Effector memory CD8-positive, alpha-beta T cell (primary cell): ENCODE data around the gene DDA1.

Source experiments
- ATAC-seq: fragments of 150-1000 bp; cut with Tn5 transposase; replicated peaks from 2 replicates; pipeline ENCODE4 v1.10.0; 2021; ENCODE audit warnings: mild to moderate bottlenecking, moderate library complexity
- DNase-seq, 3 experiments: peaks; one replicate each; pipeline ENCODE4 v3.0.0; 2021
- H3K27ac Mint-ChIP-seq, 2 donors: one replicate each; pipeline ENCODE4 v1.8.0; 2022; ENCODE audit warnings: mild to moderate bottlenecking in 2 of 2, mixed read lengths in 2 of 2, moderate library complexity in 2 of 2
- H3K27me3 Mint-ChIP-seq, 2 donors: one replicate each; pipeline ENCODE4 v1.8.0; 2022; ENCODE audit warnings: mixed read lengths in 2 of 2
- H3K36me3 Mint-ChIP-seq: one replicate; pipeline ENCODE4 v1.8.0; 2022; ENCODE audit warnings: mild to moderate bottlenecking, moderate library complexity, mixed read lengths; ENCODE audit not compliant: insufficient read depth
- H3K4me1 Mint-ChIP-seq, 2 donors: one replicate each; pipeline ENCODE4 v1.8.0; 2022; ENCODE audit warnings: low read depth in 2 of 2, mixed read lengths in 2 of 2
- H3K4me3 Mint-ChIP-seq, 2 donors: one replicate each; pipeline ENCODE4 v1.8.0; 2022; ENCODE audit warnings: mild to moderate bottlenecking in 2 of 2, mixed read lengths in 2 of 2, moderate library complexity in 2 of 2
- H3K9me3 Mint-ChIP-seq, 2 donors: one replicate each; pipeline ENCODE4 v1.8.0; 2022; ENCODE audit warnings: mixed read lengths in 2 of 2

DDA1 gene

GRCh38 chr19:17365361-17365760, 56.0 kb downstream of the DDA1 start:
- Mint-ChIP-seq H3K9me3 (no peaks in the 10 kb centered on the region), H3K4me3 (no peak overlapping the region), H3K27me3 (peaks cover 28 to 29% of the 10 kb centered on the region in 2 donors), H3K27ac (no peak overlapping the region), H3K4me1 (no peaks in the 10 kb centered on the region), H3K36me3 (peaks cover 3% of the 10 kb centered on the region)
- no peak for DNase-seq
- ATAC-seq: no peak

DNA sequence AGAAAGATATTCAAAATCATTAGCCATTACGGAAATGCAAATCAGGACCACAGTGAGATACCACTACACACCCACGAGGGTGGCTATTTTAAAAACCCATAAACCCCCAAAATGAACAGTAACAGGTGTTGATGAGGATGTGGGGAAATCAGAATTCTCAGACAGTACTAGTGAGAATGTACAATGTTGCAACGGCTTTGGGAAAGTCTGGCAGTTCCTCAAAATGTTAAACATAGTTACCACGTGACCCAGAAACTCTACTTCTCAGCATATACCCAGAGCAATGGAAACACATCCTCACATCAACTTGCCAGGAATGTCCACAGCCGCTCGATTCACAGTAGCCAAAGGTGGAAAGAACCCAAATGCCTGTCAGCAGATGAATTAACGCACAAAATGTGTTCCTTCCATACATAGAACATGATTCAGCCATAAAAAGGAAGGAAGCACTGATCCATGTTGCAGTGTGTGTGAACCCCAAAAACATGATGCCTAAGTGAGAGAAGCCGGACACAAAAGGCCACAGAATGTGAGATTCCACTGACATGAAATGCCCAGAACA, 60.7 kb downstream of the DDA1 start:
- no peak overlapping the region for H3K27ac Mint-ChIP-seq
- H3K4me3 Mint-ChIP-seq: no peak overlapping the region
- DNase-seq (no peak), ATAC-seq (no peak)
- no peaks in the 10 kb centered on the region for H3K4me1 Mint-ChIP-seq
- peaks cover 3% of the 10 kb centered on the region for H3K36me3 Mint-ChIP-seq
- peaks cover 16 to 28% of the 10 kb centered on the region in 2 donors for H3K27me3 Mint-ChIP-seq
- no peaks in the 10 kb centered on the region for H3K9me3 Mint-ChIP-seq
